Upper lobe of left lung (tissue), 6 donors: ENCODE results near the gene KCNH1. TPM values are rescaled to one million over a fixed set of nuclear protein-coding genes. Genes with fewer than 3 reads are reported as not detected.

ENCODE experiments used
- ATAC-seq, 2 donors: fragments of 200-7000 bp; cut with Tn5 transposase; one replicate each; pipeline ENCODE4 v1.9.1; 2022; ENCODE audit warnings: mild to moderate bottlenecking in 2 of 2, moderate library complexity in 2 of 2; ENCODE audit not compliant: low FRiP score in 2 of 2
- DNase-seq, 2 donors: peaks; one replicate each; pipeline ENCODE4 v3.0.0-alpha.2; 2019 to 2020
- H3K27ac ChIP-seq, 4 donors: fragments of 200-600 bp; sonication (generic); one replicate each; pipeline ENCODE4 v1.5.1; 2016 to 2019
- H3K27me3 ChIP-seq, 4 donors: fragments of 200-600 bp; sonication (generic); one replicate each; pipeline ENCODE4 v1.5.1; 2017 to 2019
- H3K36me3 ChIP-seq, 4 donors: fragments of 200-600 bp; sonication (generic); one replicate each; pipeline ENCODE4 v1.5.1; 2016 to 2019
- H3K4me1 ChIP-seq, 4 donors: fragments of 200-600 bp; sonication (generic); one replicate each; pipeline ENCODE4 v1.5.1; 2018 to 2019
- H3K4me3 ChIP-seq, 4 donors: fragments of 200-600 bp; sonication (generic); one replicate each; pipeline ENCODE4 v1.5.1; 2017 to 2019; ENCODE audit warnings: mild to moderate bottlenecking in 2 of 4, moderate library complexity in 1 of 4
- H3K9me3 ChIP-seq, 4 donors: fragments of 200-600 bp; sonication (generic); one replicate each; pipeline ENCODE4 v1.5.1; 2018 to 2019
- CTCF ChIP-seq, 6 experiments: fragments of 450-650 bp in 4 of 6; fragments of 200-600 bp in 2 of 6; sonication (generic) in 2 of 6; IDR thresholded peaks; one replicate each; pipeline ENCODE4 v1.5.1; 2016 to 2019; ENCODE audit warnings: antibody characterized with exemption in 6 of 6
- EP300 ChIP-seq, 4 donors: sonication (generic); formaldehyde crosslinking; IDR thresholded peaks; one replicate each; pipeline ENCODE4 v1.5.1; 2017; ENCODE audit warnings: antibody characterized with exemption in 4 of 4, control low read depth in 2 of 4
- POLR2A ChIP-seq, 4 donors: fragments of 450-650 bp; IDR thresholded peaks; one replicate each; pipeline ENCODE4 v1.5.1; 2016 to 2017; ENCODE audit warnings: antibody characterized with exemption in 4 of 4, mild to moderate bottlenecking in 2 of 4
- POLR2AphosphoS5 ChIP-seq, 2 donors: sonication (generic); formaldehyde crosslinking; IDR thresholded peaks; one replicate each; pipeline ENCODE4 v1.5.1; 2017; ENCODE audit warnings: antibody characterized with exemption in 2 of 2
- WGBS, 2 donors: methylation state at CpG; one replicate each; pipeline ENCODE4 v1.1.5; 2017 to 2018; 5-methylcytosine and 5-hydroxymethylcytosine counted together
- total RNA-seq, 6 donors: library from RNA; depleted of rRNA in 4 of 6; stranded (reverse); fragments of >200 nt in 4 of 6; gene quantifications; one replicate each; pipeline versions ENCODE4 v1.1.0 to v1.2.1, GENCODE V29; 2016 to 2021
- donor health status: DM: no; HTN: no; CAD: no; lungs with moderate emphysema.
- donor health status: DM: no; HTN: yes; CAD: no; lungs with severe emphysema.

KCNH1 gene
- total RNA-seq, 6 donors from 2014 or later, result 0.09 TPM; not detected in 5

- Histone ChIP-seq H3K4me3 (no peak overlapping the region), H3K27ac (no peak overlapping the region), H3K9me3 (no peaks in the 10 kb centered on the region), H3K27me3 (no peaks in the 10 kb centered on the region), H3K36me3 (no peaks in the 10 kb centered on the region), H3K4me1 (no peaks in the 10 kb centered on the region)
- TF ChIP-seq POLR2A (IDR thresholded peaks at IDR 0.05) (no peak), CTCF (IDR thresholded peaks at IDR 0.05) (no peak), EP300 (IDR thresholded peaks at IDR 0.05) (no peak), POLR2AphosphoS5 (IDR thresholded peaks at IDR 0.05) (no peak)
- 79 to 87% methylated on average over 5 of the region's 5 CpGs for WGBS, 2 donors
- ATAC-seq, result no peak
- no peak for DNase-seq
These were observed 395.7 kb downstream of the KCNH1 start for GRCh38 chr1:210738256-210738655.

- WGBS, 2 donors, result 51 to 58% methylated on average over 3 of the region's 3 CpGs
- Histone ChIP-seq H3K4me1 (no peaks in the 10 kb centered on the region), H3K27ac (no peak overlapping the region), H3K9me3 (no peaks in the 10 kb centered on the region), H3K27me3 (no peaks in the 10 kb centered on the region), H3K4me3 (no peak overlapping the region), H3K36me3 (no peaks in the 10 kb centered on the region)
- no peak for TF ChIP-seq POLR2A (IDR thresholded peaks at IDR 0.05)
- TF ChIP-seq CTCF (IDR thresholded peaks at IDR 0.05), result no peak
- TF ChIP-seq EP300 (IDR thresholded peaks at IDR 0.05), result no peak
- no peak for TF ChIP-seq POLR2AphosphoS5 (IDR thresholded peaks at IDR 0.05)
- ATAC-seq (no peak), DNase-seq (no peak)
These were observed 397.2 kb downstream of the KCNH1 start for GRCh38 chr1:210736713-210737112.

GRCh38 chr1:210731597-210731996, 402.4 kb downstream of the KCNH1 start:
- WGBS, 2 donors, result 66 to 77% methylated on average over 2 of the region's 2 CpGs
- no peak for ATAC-seq

GRCh38 chr1:210731193-210731592, 402.8 kb downstream of the KCNH1 start:
- WGBS, 2 donors, result 85 to 88% methylated on average over 2 of the region's 2 CpGs
- H3K9me3 ChIP-seq, result no peaks in the 10 kb centered on the region
- DNase-seq (no peak), ATAC-seq (no peak)
- no peak overlapping the region for H3K4me3 ChIP-seq
- H3K27me3 ChIP-seq, result no peaks in the 10 kb centered on the region
- H3K36me3 ChIP-seq, result no peaks in the 10 kb centered on the region
- H3K4me1 ChIP-seq, result no peaks in the 10 kb centered on the region
- TF ChIP-seq POLR2A (IDR thresholded peaks at IDR 0.05), result no peak
- TF ChIP-seq POLR2AphosphoS5 (IDR thresholded peaks at IDR 0.05), result no peak
- no peak for TF ChIP-seq EP300 (IDR thresholded peaks at IDR 0.05)
- no peak overlapping the region for H3K27ac ChIP-seq

More at GRCh38 chr1:210731597-210731996, 402.4 kb downstream of the KCNH1 start:
- H3K27ac ChIP-seq, result no peak overlapping the region
- no peak for DNase-seq
- no peaks in the 10 kb centered on the region for H3K27me3 ChIP-seq
- no peaks in the 10 kb centered on the region for H3K4me1 ChIP-seq
- H3K9me3 ChIP-seq, result no peaks in the 10 kb centered on the region
- H3K36me3 ChIP-seq, result no peaks in the 10 kb centered on the region
- H3K4me3 ChIP-seq, result no peak overlapping the region
- TF ChIP-seq EP300 (IDR thresholded peaks at IDR 0.05), result no peak
- TF ChIP-seq POLR2A (IDR thresholded peaks at IDR 0.05), result no peak
- no peak for TF ChIP-seq POLR2AphosphoS5 (IDR thresholded peaks at IDR 0.05)
- no peak for TF ChIP-seq CTCF (IDR thresholded peaks at IDR 0.05)

GRCh38 chr1:210730023-210730422, 403.9 kb downstream of the KCNH1 start:
- Histone ChIP-seq H3K27ac (no peak overlapping the region), H3K9me3 (no peaks in the 10 kb centered on the region), H3K4me1 (no peaks in the 10 kb centered on the region), H3K27me3 (no peaks in the 10 kb centered on the region), H3K4me3 (no peak overlapping the region), H3K36me3 (no peaks in the 10 kb centered on the region)
- ATAC-seq, result no peak
- no peak for DNase-seq
- no peak for TF ChIP-seq POLR2A (IDR thresholded peaks at IDR 0.05)
- TF ChIP-seq EP300 (IDR thresholded peaks at IDR 0.05), result no peak
- TF ChIP-seq CTCF (IDR thresholded peaks at IDR 0.05), result no peak
- no peak for TF ChIP-seq POLR2AphosphoS5 (IDR thresholded peaks at IDR 0.05)
- 11 to 28% methylated on average over 1 of the region's 1 CpG for WGBS, 2 donors
